CD4-positive, alpha-beta memory T cell (primary cell): Measurements from ENCODE around the gene FAM149B1. TPM values are rescaled to one million over a fixed set of nuclear protein-coding genes. Genes with fewer than 3 reads are reported as not detected.
A peak's percentile ranks its signal among the peaks of the same experiment; 100 is the strongest.

Experiments used
- CTCF ChIA-PET: fragments of 350-600 bp; sonication (Branson Sonifier 250); formaldehyde crosslinking; loops from one replicate; lab custom pipeline; 2021; ENCODE audit warnings: inconsistent platforms; ENCODE audit not compliant: partially characterized antibody; lab: Charles Lee
- POLR2A ChIA-PET: fragments of 350-600 bp; sonication (Branson Sonifier 250); formaldehyde crosslinking; loops from one replicate; lab custom pipeline; 2021; ENCODE audit not compliant: partially characterized antibody; lab: Charles Lee
- DNase-seq, 5 donors: peaks; one replicate each; pipeline versions ENCODE4 v3.0.0 to v3.0.0-alpha.2; 2020 to 2022; ENCODE audit warnings: mixed read lengths in 1 of 5
- H3K27ac ChIP-seq: one replicate; pipeline ENCODE4 v1.7.0; 2013; ENCODE audit warnings: low read depth, low read length
- H3K27me3 ChIP-seq: 2 replicates; pipeline ENCODE4 v1.7.0; 2013; ENCODE audit warnings: mild to moderate bottlenecking, low read length, moderate library complexity; ENCODE audit not compliant: insufficient read depth
- H3K36me3 ChIP-seq: 2 replicates; pipeline ENCODE4 v1.7.0; 2013; ENCODE audit warnings: mild to moderate bottlenecking, low read length, moderate library complexity; ENCODE audit not compliant: insufficient read depth
- H3K4me1 ChIP-seq: 2 replicates; pipeline ENCODE4 v1.7.0; 2013; ENCODE audit warnings: mild to moderate bottlenecking, low read length, moderate library complexity; ENCODE audit not compliant: insufficient read depth
- H3K4me3 ChIP-seq, 2 donors: one replicate each; pipeline ENCODE4 v1.7.0; 2013; ENCODE audit warnings: low read length in 2 of 2, mild to moderate bottlenecking in 1 of 2
- H3K9me3 ChIP-seq, 2 donors: one replicate each; pipeline ENCODE4 v1.7.0; 2013; ENCODE audit warnings: low read length in 2 of 2, control low read depth in 1 of 2; ENCODE audit not compliant: control insufficient read depth in 1 of 2
- H3K27ac Mint-ChIP-seq, 7 donors: one replicate each; pipeline ENCODE4 v1.8.0; 2020 to 2021; ENCODE audit warnings: mixed read lengths in 7 of 7, mild to moderate bottlenecking in 6 of 7, inconsistent platforms in 3 of 7, moderate library complexity in 3 of 7
- H3K27me3 Mint-ChIP-seq, 2 donors: one replicate each; pipeline ENCODE4 v1.8.0; 2020 to 2021; ENCODE audit warnings: mixed read lengths in 2 of 2
- H3K36me3 Mint-ChIP-seq, 2 donors: one replicate each; pipeline ENCODE4 v1.8.0; 2020 to 2021; ENCODE audit warnings: mixed read lengths in 2 of 2, inconsistent platforms in 1 of 2, mild to moderate bottlenecking in 1 of 2
- H3K4me1 Mint-ChIP-seq, 4 donors: one replicate each; pipeline ENCODE4 v1.8.0; 2020 to 2021; ENCODE audit warnings: mixed read lengths in 4 of 4, mild to moderate bottlenecking in 1 of 4
- H3K4me3 Mint-ChIP-seq, 8 donors: one replicate each; pipeline ENCODE4 v1.8.0; 2020 to 2021; ENCODE audit warnings: mixed read lengths in 8 of 8, mild to moderate bottlenecking in 7 of 8, moderate library complexity in 6 of 8, inconsistent platforms in 3 of 8
- H3K9me3 Mint-ChIP-seq, 8 donors: one replicate each; pipeline ENCODE4 v1.8.0; 2020 to 2021; ENCODE audit warnings: mixed read lengths in 8 of 8, mild to moderate bottlenecking in 5 of 8, inconsistent platforms in 3 of 8, moderate library complexity in 1 of 8
- intact Hi-C: fragments of 100-400 bp; cut with micrococcal nuclease; formaldehyde crosslinking; loops from one replicate; pipeline ENCODE4 v1.15.1; 2023
- polyA plus RNA-seq, 2 donors: library from polyadenylated mRNA; unstranded; fragments of 300-500 nt; fragmentation: Illumina TruSeq; gene quantifications; one replicate each; pipeline ENCODE4 v1.2.3, GENCODE V29; 2021
- total RNA-seq, 2 experiments: library from RNA; stranded (reverse); gene quantifications; one replicate each; pipeline ENCODE4 v1.2.3, GENCODE V29; 2021

FAM149B1 gene
- total and polyA plus RNA-seq, 4 experiments from 2014 or later: 3.9 to 20.5 (median 11.5) TPM

DNA sequence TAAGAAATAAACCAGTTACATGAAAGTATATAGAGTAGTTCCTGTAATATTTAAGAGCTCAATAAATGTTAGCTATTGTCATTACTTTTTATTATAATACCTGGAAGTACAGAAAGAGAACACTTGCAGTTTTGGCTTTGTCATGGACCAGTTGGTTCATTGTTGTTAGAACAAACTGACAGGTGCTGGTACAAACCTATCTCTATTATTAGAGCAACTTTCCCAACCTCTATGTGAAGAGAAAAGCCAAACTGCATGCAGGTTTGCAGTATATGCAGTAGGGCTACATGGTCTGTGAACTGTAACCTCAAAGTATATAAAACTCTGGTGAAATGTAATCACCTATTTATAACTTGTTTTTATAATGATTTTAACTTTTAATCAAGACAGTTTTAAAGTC lies 58.7 kb downstream of the FAM149B1 start:
- Histone ChIP-seq H3K4me1 (no peaks in the 10 kb centered on the region), H3K27me3 (no peaks in the 10 kb centered on the region), H3K4me3 (no peak overlapping the region), H3K36me3 (no peaks in the 10 kb centered on the region), H3K9me3 (no peaks in the 10 kb centered on the region), H3K27ac (no peak overlapping the region)
- ChIA-PET CTCF (interaction anchor here (1.5 kb wide), 1 partner anchor 37 kb away, joined by 3 read pairs; no protein-coding TSS in a partner anchor), POLR2A (no interaction called here)
- no peak overlapping the region for H3K27ac Mint-ChIP-seq
- DNase-seq: no peak
- no peak overlapping the region for H3K4me3 Mint-ChIP-seq
- peaks cover 0 to 1% (median 0%) of the 10 kb centered on the region in 4 donors for H3K4me1 Mint-ChIP-seq
- H3K27me3 Mint-ChIP-seq: no peaks in the 10 kb centered on the region
- peaks cover 0 to 1% (median 0%) of the 10 kb centered on the region in 8 donors for H3K9me3 Mint-ChIP-seq
- H3K36me3 Mint-ChIP-seq: peaks cover 6 to 26% of the 10 kb centered on the region in 2 donors
- intact Hi-C loops: no loop called here

DNA sequence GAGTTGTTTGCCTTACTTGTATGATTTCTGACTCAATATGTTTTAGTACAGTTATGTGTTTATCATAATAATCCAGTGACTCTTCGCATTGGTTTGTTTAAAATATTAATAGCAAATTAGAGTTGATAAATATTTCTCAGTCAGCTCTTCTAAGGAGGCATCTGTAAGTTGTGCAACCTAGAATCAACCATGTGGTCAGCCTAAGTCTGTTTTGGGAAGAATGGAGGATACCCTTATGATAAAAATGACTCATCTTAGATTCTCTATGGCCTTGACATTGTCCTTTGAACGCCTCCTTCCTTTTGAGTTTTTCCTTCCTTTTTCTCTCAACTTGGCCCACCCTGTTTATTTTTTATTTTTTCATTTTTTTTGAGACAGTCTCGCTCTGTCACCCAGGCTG lies 60.3 kb downstream of the FAM149B1 start:
- no peaks in the 10 kb centered on the region for H3K9me3 ChIP-seq
- no peaks in the 10 kb centered on the region for H3K4me1 ChIP-seq
- intact Hi-C loops: no loop called here
- H3K36me3 ChIP-seq: no peaks in the 10 kb centered on the region
- no peak overlapping the region for H3K4me3 ChIP-seq
- peaks cover 0 to 30% of the 10 kb centered on the region in 2 donors for H3K36me3 Mint-ChIP-seq
- POLR2A ChIA-PET: no interaction called here
- H3K4me3 Mint-ChIP-seq: no peak overlapping the region
- CTCF ChIA-PET: no interaction called here
- H3K27me3 ChIP-seq: no peaks in the 10 kb centered on the region
- peak overlapping the region in 2 of 7 donors; percentile 32 to 42 for H3K27ac Mint-ChIP-seq
- H3K27me3 Mint-ChIP-seq: no peaks in the 10 kb centered on the region
- H3K9me3 Mint-ChIP-seq: peaks cover 0 to 1% (median 0%) of the 10 kb centered on the region in 8 donors
- no peak for DNase-seq
- H3K27ac ChIP-seq: no peak overlapping the region
- H3K4me1 Mint-ChIP-seq: peaks cover 0 to 1% (median 0%) of the 10 kb centered on the region in 4 donors

DNA sequence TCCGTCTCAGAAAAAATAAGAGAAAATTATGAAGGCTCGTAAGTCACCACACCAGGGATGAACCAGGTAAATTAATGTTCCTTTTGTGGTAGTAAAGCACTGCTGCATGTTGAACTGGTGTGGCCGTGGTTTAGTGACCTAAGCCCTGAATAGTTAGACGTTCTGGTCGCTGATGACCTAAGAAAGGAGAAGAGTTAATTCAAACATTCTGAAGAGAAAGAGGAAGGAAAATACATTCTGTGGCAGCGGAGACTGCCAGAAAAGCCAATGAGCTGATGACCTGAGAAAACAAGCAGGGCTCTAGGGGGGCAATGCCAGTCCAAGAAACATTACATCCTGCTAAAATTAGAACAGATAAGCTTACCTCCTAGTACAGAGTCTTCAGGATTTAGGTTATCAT lies 61.6 kb downstream of the FAM149B1 start:
- Mint-ChIP-seq H3K36me3 (peaks cover 0 to 40% of the 10 kb centered on the region in 2 donors), H3K27me3 (no peaks in the 10 kb centered on the region), H3K27ac (peak overlapping the region in 3 of 7 donors; percentile 35 to 85 (median 67)), H3K4me3 (no peak overlapping the region), H3K9me3 (peaks cover 0 to 1% (median 0%) of the 10 kb centered on the region in 8 donors), H3K4me1 (peaks cover 0 to 1% (median 0%) of the 10 kb centered on the region in 4 donors)
- intact Hi-C loops: no loop called here
- CTCF ChIA-PET: no interaction called here
- Histone ChIP-seq H3K4me1 (no peaks in the 10 kb centered on the region), H3K9me3 (no peaks in the 10 kb centered on the region), H3K4me3 (no peak overlapping the region), H3K27me3 (no peaks in the 10 kb centered on the region), H3K36me3 (no peaks in the 10 kb centered on the region), H3K27ac (no peak overlapping the region)
- DNase-seq: no peak
- POLR2A ChIA-PET: no interaction called here

GRCh38 chr10:73232887-73233286 lies 65.0 kb downstream of the FAM149B1 start:
- CTCF ChIA-PET: interaction anchor here (1.0 kb wide), 1 partner anchor 14 kb away, joined by 3 read pairs; the partner anchor contains the start of gene DNAJC9
- Histone ChIP-seq H3K27me3 (no peaks in the 10 kb centered on the region), H3K27ac (no peak overlapping the region), H3K36me3 (peaks cover 10% of the 10 kb centered on the region), H3K4me1 (no peaks in the 10 kb centered on the region), H3K9me3 (no peaks in the 10 kb centered on the region), H3K4me3 (no peak overlapping the region)
- no peak for DNase-seq
- no peaks in the 10 kb centered on the region for H3K27me3 Mint-ChIP-seq
- peak overlapping the region in 3 of 7 donors; percentile 2 to 74 (median 57) for H3K27ac Mint-ChIP-seq
- intact Hi-C loops: no loop called here
- peaks cover 0 to 1% (median 0%) of the 10 kb centered on the region in 8 donors for H3K9me3 Mint-ChIP-seq
- no peak overlapping the region for H3K4me3 Mint-ChIP-seq
- peaks cover 0 to 44% of the 10 kb centered on the region in 2 donors for H3K36me3 Mint-ChIP-seq
- POLR2A ChIA-PET: no interaction called here
- H3K4me1 Mint-ChIP-seq: no peaks in the 10 kb centered on the region

DNA sequence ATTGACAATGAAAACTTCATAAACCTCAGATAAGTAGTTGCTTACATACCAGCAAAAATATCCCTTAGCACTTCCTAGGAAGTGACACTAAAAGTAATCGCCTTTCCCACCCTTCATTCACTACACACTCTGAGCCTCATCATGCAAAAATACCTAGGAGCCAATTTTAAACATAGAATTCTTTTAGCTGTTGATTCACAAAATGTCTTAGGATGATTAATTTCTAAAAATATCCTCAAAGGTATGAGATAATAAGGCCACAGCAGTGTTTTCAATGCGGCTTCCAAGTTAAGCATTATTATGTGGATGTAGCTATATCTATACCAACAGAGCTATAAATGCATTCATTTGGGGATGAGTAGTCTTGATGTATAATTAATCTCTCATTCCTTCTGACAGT lies 66.0 kb downstream of the FAM149B1 start:
- Histone ChIP-seq H3K27ac (no peak overlapping the region), H3K36me3 (peaks cover 10% of the 10 kb centered on the region), H3K4me3 (no peak overlapping the region), H3K9me3 (no peaks in the 10 kb centered on the region), H3K27me3 (no peaks in the 10 kb centered on the region), H3K4me1 (no peaks in the 10 kb centered on the region)
- Mint-ChIP-seq H3K27ac (peak overlapping the region in 3 of 7 donors; percentile 8 to 30 (median 27)), H3K36me3 (peaks cover 0 to 44% of the 10 kb centered on the region in 2 donors), H3K9me3 (peaks cover 0 to 1% (median 0%) of the 10 kb centered on the region in 8 donors), H3K4me1 (no peaks in the 10 kb centered on the region), H3K4me3 (no peak overlapping the region), H3K27me3 (no peaks in the 10 kb centered on the region)
- ChIA-PET POLR2A (interaction anchor here (1.2 kb wide), 1 partner anchor 9 kb away, joined by 3 read pairs; no protein-coding TSS in a partner anchor), CTCF (interaction anchor here (1.0 kb wide), 1 partner anchor 13 kb away, joined by 3 read pairs; the partner anchor contains the start of gene DNAJC9)
- DNase-seq: no peak
- intact Hi-C loops: no loop called here

DNA sequence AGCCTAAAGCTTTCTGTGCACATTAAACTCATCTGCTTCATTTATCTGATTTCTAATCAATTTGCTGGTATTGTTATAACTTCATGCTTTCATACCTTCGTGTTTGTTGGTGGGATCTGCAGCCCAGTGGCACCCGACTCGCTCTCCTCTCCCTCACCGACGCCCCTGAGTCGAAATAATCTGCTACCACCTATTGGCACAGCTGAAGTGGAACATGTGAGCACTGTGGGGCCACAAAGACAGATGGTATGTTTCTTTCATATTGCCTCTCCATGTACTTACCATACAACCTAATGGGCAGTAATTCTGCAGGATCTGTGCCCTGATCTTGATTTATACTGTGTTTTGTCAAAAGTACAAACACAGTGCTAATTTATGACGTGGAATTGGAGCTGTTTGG lies 66.8 kb downstream of the FAM149B1 start:
- Mint-ChIP-seq H3K36me3 (peaks cover 0 to 48% of the 10 kb centered on the region in 2 donors), H3K4me3 (no peak overlapping the region), H3K27me3 (no peaks in the 10 kb centered on the region), H3K9me3 (no peaks in the 10 kb centered on the region), H3K27ac (peak overlapping the region in 1 of 7 donors; percentile 78), H3K4me1 (no peaks in the 10 kb centered on the region)
- ChIA-PET CTCF (no interaction called here), POLR2A (interaction anchor here (0.8 to 1.2 kb wide), 2 partner anchors 9 to 18 kb away, joined by 3 read pairs; no protein-coding TSS in a partner anchor)
- H3K9me3 ChIP-seq: no peaks in the 10 kb centered on the region
- no peak overlapping the region for H3K4me3 ChIP-seq
- H3K27me3 ChIP-seq: no peaks in the 10 kb centered on the region
- no peak overlapping the region for H3K27ac ChIP-seq
- DNase-seq: no peak
- intact Hi-C loops: no loop called here
- no peaks in the 10 kb centered on the region for H3K4me1 ChIP-seq
- peaks cover 10% of the 10 kb centered on the region for H3K36me3 ChIP-seq

DNA sequence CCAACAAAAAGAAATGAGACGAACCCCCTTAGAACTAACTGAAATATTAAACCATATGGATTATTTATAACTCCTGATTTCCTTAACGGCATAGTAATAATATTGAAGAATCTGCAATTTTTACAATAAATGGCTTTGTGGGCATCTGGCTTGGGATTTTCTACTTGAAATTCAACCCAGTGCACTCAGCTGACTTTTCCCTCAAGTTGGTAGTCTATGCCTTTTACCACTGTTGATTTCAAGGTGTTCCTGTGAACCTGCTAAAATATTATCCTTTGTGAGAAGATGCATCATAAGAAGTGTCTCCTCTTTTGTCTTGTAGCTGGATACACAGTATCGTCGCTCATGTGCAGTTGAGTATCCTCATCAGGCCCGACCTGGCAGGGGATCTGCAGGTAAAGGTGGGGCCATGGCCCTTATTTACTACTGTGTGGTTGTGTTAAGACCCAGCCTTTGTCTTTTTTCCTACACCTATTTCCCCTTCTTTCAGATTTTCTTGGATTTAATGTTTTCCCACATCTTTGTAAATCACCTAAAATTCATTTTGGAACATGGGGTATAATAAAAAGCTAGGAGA lies 71.2 kb downstream of the FAM149B1 start:
- Histone ChIP-seq H3K27me3 (no peaks in the 10 kb centered on the region), H3K27ac (no peak overlapping the region), H3K36me3 (peaks cover 35% of the 10 kb centered on the region), H3K4me1 (peaks cover under 1% of the 10 kb centered on the region), H3K9me3 (no peaks in the 10 kb centered on the region), H3K4me3 (no peak overlapping the region)
- ChIA-PET CTCF (no interaction called here), POLR2A (interaction anchor here (3.1 kb wide), 1 partner anchor 9 kb away, joined by 13 read pairs; the partner anchor contains the start of gene DNAJC9)
- peaks cover 2 to 11% (median 5%) of the 10 kb centered on the region in 4 donors for H3K4me1 Mint-ChIP-seq
- no peaks in the 10 kb centered on the region for H3K9me3 Mint-ChIP-seq
- no peaks in the 10 kb centered on the region for H3K27me3 Mint-ChIP-seq
- peaks cover 21 to 56% of the 10 kb centered on the region in 2 donors for H3K36me3 Mint-ChIP-seq
- intact Hi-C loops: no loop called here
- no peak for DNase-seq
- H3K27ac Mint-ChIP-seq: no peak overlapping the region
- H3K4me3 Mint-ChIP-seq: no peak overlapping the region
